OCI-LY3 (cell line): ENCODE data around the gene SPATA31C2.

Experiments
- CTCF ChIP-seq: fragments of 200-600, 300-600 bp; sonication (generic); IDR thresholded peaks from 2 replicates; pipeline ENCODE4 v1.5.1; 2014; ENCODE audit warnings: antibody characterized with exemption, low read length, low read depth
- EZH2phosphoT487 ChIP-seq: fragments of 200-600 bp; shearing (Covaris generic); IDR thresholded peaks from 2 replicates; pipeline ENCODE4 v1.6.1; 2018; ENCODE audit warnings: antibody characterized with exemption, mixed run types, low read depth

DNA sequence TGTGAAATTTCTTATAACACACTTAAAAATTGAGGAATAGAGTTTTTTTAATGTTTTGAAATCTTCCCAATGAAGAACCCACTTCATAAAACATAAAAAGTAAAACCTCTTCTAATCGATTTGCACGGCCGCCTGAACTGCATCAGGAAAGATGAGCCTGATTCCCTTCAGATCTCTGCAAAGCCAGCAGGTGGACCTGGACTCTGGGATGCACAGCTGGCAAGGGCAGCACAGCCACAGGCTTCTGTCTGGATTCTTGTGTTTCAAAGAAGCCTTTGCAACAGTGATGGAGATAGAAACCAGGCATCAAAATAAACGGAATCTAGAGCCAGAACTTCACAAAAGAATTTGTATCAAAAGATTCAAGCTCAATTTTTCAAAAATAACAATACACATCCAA lies 36.0 kb upstream of the SPATA31C2 start:
- TF ChIP-seq CTCF, result no peak
- TF ChIP-seq EZH2phosphoT487, result no peak
